GM12872 (cell line): ENCODE results near the gene TNFRSF19.

Source experiments
- CTCF ChIP-seq: IDR thresholded peaks from 3 replicates; pipeline ENCODE4 v1.5.1; 2011; ENCODE audit warnings: low read depth, mild to moderate bottlenecking, low read length, moderate library complexity; ENCODE audit not compliant: insufficient read depth

The TNFRSF19 gene

GRCh38 chr13:23617551-23618024 lies 47.4 kb downstream of the TNFRSF19 start:
- no peak for TF ChIP-seq CTCF

- no peak for TF ChIP-seq CTCF
Observed at GRCh38 chr13:23618341-23618740, 48.1 kb downstream of the TNFRSF19 start.

GRCh38 chr13:23619068-23619855 lies 49.0 kb downstream of the TNFRSF19 start:
- no peak for TF ChIP-seq CTCF

- TF ChIP-seq CTCF = no peak
Observed at GRCh38 chr13:23620211-23620610, 50.0 kb downstream of the TNFRSF19 start.

- TF ChIP-seq CTCF = no peak
Observed at GRCh38 chr13:23620613-23621315, 50.6 kb downstream of the TNFRSF19 start.

- TF ChIP-seq CTCF = no peak
Observed at GRCh38 chr13:23621316-23621645, 51.1 kb downstream of the TNFRSF19 start.

GRCh38 chr13:23622985-23623384 lies 52.8 kb downstream of the TNFRSF19 start:
- no peak for TF ChIP-seq CTCF
